GM23248 (cell line): ENCODE data around the gene RPP21.

Source experiments
- EZH2 ChIP-seq: fragments of 200-600 bp; sonication (generic); IDR thresholded peaks from 2 replicates; pipeline ENCODE4 v1.6.1; 2018; ENCODE audit warnings: antibody characterized with exemption, mild to moderate bottlenecking; ENCODE audit not compliant: insufficient read depth, poor library complexity, severe bottlenecking
- EZH2phosphoT487 ChIP-seq: fragments of 200-600 bp; sonication (generic); IDR thresholded peaks from 2 replicates; pipeline ENCODE4 v1.6.1; 2018; ENCODE audit warnings: antibody characterized with exemption, moderate library complexity, mild to moderate bottlenecking, low read depth; ENCODE audit not compliant: insufficient read depth

DNA sequence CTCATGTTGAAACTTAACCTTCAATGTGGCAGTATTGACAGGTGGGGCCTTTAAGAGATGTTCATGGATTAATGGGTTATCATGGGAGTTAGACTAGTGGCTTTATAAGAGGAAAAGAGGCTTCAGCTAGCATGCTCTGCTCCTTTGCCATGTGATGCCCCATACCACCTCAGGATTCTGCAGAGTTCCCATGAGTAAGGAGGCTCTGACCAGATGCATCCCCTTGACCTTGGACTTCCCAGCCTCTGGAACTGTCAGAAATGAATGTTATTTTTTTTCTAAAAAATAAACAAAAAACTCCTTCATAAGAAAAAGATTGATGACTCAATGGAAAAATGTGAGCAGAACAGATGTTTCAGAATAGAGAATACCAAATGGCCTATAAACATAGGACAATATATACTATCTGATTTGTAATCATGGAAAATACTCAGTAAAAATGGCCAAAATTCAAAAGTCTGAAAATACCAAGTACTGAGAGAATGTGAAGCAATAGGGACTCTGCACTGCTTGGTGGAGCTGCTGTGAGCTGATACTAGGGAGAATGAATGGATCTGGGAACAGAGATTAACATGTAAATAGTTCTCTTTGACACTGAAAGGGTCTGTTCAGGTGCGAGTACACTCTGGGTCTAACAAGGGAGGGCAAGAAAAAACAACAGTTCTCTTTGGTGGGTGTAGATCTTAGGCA, 25.7 kb upstream of the RPP21 start:
- TF ChIP-seq EZH2 (no peak), EZH2phosphoT487 (no peak)
